HG03439 (cell line): ENCODE measurements around the gene MAG.

Experiments used
- ATAC-seq: cut with Tn5 transposase; IDR thresholded peaks from one replicate; pipeline ENCODE4 v1.9.1; 2021; ENCODE audit warnings: mild to moderate bottlenecking, moderate library complexity; ENCODE audit not compliant: unreplicated experiment

Gene MAG

GRCh38 chr19:35296644-35297514, 4.9 kb downstream of the MAG start:
- ATAC-seq = no peak

- no peak for ATAC-seq
Measured at GRCh38 chr19:35297515-35297848, 5.5 kb downstream of the MAG start.

GRCh38 chr19:35297922-35298321, 6.0 kb downstream of the MAG start:
- no peak for ATAC-seq

DNA sequence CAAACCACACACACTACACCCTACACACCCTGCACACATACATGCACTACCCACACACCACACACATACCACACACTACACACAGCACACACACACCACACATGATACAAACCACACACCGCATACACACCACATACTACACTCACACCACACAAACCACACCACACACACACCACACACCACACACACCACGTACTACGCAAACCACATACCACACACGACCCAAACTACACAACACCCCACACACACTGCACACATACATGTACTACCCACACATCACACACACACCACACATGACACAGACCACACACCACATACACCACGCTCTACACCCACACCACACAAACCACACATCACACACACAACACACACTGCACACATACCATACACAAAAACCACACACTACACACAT, 6.6 kb downstream of the MAG start:
- no peak for ATAC-seq

GRCh38 chr19:35299523-35300338, 7.8 kb downstream of the MAG start:
- no peak for ATAC-seq

DNA sequence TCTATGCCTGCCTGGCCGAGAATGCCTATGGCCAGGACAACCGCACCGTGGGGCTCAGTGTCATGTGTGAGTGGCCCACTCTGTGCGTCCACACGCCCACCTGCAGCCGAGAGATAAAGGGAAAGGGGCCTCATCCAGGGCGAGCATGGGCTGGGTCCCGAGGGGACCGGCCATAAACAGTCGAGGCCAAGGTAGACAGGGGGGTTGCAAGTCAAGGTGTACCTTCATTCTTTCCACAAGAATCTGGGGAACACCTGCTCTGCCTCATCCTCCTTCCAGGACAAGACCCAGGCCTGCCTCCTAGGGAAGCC, 8.3 kb downstream of the MAG start:
- no peak for ATAC-seq

DNA sequence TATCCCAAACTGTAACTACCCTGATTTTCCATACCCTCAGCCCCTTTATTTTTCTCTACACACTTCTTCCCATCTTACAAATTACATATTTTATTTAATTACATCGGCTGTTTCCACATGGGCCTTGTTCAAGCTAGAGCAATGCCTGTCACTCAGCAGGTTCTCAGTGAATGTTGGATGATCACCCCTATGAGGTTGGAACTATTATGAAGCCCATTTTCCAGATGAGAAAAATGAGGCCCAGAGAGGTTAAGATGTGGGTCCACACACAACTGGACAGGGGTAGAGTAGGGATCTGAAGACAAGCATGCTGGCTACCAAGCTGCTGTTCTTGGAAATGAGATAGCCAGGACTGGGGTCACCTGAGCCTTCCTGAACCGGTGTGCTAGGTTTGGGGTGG, 10.0 kb downstream of the MAG start:
- no peak for ATAC-seq

DNA sequence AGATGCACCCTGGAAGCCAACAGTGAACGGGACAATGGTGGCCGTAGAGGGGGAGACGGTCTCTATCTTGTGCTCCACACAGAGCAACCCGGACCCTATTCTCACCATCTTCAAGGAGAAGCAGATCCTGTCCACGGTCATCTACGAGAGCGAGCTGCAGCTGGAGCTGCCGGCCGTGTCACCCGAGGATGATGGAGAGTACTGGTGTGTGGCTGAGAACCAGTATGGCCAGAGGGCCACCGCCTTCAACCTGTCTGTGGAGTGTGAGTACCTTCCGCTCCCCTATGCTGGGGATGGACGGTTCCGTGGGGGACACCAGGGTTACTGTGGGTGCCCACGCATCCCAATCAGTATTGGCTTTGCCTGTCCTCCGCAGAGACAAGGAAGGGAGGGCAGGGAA, 10.5 kb downstream of the MAG start:
- ATAC-seq = no peak

- ATAC-seq = no peak
Measured at GRCh38 chr19:35303357-35303915, 11.5 kb downstream of the MAG start.

DNA sequence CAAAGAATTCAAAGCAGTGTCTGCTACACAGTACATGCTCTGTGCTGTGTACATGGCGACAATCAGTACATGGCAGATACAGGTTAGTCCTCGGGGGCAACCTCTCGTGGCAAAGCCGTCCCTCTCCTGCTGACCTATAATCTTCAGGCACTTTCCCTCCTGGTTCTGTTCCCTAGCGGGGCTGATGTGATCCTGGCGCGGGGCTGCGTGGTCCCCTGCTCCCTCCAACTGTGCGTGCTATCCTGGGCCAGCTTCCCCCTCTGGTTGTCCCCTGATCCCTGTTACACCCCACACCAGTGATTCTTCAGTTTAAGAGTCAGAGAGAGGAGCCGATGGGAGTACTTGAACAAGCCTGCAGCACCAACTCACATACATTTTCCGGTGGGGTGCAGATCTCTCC, 12.1 kb downstream of the MAG start:
- no peak for ATAC-seq

DNA sequence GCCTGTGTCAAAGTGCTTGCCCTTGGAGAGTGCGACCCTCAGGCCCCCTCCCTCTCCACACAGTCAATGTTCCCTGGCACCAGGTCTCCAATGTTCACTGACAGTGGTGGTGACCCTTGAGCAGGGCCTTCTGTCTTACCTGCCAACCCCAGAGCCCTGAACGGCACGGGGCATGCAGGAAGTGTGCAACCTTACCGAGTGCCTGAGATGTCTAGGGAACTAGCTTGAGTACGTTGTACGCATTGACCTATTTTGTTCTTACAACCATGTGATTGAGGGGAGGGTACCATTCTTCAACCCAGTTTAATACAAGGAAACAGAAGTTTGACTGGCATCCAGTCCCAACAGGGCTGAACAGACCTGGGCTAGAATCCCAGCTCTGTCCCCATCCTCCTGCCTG, 13.2 kb downstream of the MAG start:
- ATAC-seq = no peak

GRCh38 chr19:35306473-35307246, 14.7 kb downstream of the MAG start:
- ATAC-seq = no peak

DNA sequence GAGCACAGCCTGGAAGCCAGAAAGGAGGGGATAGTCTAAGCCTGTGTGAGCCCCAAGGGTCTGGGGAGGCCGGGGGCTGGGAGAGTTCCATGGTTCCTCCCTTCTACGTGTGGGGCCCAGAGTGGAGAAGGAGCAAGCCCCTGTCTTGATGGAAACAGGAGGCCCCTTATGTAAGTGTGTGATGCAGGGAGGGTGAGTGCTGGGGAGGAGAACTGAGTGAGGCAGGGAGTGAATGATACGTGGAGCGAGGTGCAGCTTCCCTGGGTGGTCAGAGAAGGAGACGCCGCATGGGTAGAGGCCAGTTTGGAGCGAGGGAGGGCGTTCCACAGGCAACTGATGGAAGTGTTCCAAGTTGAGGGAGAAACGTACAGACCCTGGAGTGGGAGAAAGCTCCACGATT, 16.0 kb downstream of the MAG start:
- ATAC-seq = no peak

DNA sequence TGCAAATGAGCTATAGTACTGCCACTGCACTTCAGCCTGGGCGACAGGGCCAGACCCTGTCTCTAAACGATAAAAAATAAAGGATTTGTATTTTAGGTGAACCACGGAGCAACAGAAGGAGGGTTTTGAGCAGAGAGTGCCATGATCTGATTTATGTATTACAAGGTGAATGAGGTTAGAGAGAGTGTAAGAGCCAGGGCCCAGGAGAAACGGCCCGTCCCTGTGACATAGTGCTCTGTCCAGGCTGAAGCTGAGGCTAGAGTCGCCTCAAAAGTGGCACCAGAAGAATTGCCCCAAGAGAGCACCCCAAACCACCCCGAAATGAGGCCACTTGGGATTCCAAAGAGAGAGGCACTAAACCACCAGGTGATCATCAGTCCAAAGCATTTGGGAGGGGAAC, 16.9 kb downstream of the MAG start:
- no peak for ATAC-seq

DNA sequence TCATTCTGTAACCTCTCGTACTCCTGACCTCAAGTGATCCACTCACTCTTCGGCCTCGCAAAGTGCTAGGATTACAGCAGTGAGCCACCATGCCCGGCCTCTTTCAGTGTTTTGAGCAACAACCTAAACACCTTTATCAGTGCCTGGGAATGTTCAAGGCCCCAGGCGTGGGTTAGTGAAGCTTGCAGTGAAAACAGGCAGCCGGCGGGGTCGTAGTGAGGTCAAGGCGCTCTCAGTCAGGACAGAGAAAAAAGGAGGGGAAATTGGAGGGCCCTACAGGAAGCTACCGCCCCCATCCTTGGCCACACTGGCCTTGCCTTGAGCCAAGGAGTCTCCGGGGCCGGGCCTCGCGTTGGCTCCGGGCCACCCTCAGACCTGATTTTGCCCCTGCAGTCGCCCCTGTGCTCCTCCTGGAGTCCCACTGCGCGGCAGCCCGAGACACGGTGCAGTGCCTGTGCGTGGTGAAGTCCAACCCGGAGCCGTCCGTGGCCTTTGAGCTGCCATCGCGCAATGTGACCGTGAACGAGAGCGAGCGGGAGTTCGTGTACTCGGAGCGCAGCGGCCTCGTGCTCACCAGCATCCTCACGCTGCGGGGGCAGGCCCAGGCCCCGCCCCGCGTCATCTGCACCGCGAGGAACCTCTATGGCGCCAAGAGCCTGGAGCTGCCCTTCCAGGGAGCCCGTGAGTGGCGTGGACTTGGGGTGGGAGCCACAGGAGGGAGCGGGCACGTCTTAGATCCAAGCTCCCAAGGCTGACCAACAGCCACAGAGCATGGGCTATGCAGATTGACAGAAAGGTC, 17.7 kb downstream of the MAG start:
- no peak for ATAC-seq

GRCh38 chr19:35310331-35310730, 18.4 kb downstream of the MAG start:
- ATAC-seq = no peak

GRCh38 chr19:35310811-35311465, 19.0 kb downstream of the MAG start:
- no peak for ATAC-seq

DNA sequence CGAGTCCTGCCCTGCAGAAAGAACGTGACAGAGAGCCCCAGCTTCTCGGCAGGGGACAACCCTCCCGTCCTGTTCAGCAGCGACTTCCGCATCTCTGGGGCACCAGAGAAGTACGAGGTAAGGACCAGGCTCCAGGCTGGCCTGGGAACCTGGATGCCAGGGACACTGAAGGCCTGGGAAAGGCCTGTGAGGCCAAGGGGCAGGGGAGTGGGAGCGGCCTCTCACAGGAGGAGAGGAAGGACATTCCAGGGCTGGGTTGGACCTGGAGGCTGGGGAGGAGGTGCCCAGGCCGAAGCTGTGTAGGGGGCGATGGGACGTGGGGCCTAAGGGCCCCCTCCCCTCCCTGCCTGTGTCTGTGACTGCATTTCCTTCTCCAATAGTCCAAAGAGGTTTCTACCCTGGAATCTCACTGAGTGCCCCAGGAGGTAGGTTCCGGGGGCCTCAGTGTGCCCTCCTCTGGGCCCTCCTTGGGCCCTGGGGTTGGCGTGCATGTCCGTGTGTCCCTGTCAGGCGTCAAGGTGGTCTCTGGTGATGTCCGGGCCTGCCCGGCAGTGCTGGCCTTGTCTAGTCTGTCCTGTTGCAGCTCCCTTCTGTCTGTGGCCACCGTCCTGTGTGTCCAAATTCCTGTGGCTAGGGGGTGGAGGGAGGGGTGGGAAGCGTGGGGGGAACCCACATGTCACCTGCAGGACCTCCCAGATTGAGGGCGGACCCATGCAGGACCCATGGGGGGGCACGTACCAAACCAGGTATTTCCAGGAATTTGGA, 20.1 kb downstream of the MAG start:
- ATAC-seq = no peak

GRCh38 chr19:35313587-35313986, 21.6 kb downstream of the MAG start:
- ATAC-seq = no peak
